GF-D8 (cell line): ENCODE results near the gene PIP4K2A.

Source experiments
- DNase-seq: peaks from one replicate; lab custom pipeline; 2025; lab: John Stamatoyannopoulos, UW

PIP4K2A gene

GRCh38 chr10:22666287-22667092 is 47.9 kb downstream of the PIP4K2A start:
- peak; percentile 80 for DNase-seq

GRCh38 chr10:22665329-22665728 is 49.0 kb downstream of the PIP4K2A start:
- no peak for DNase-seq

- DNase-seq: no peak
These were observed 51.5 kb downstream of the PIP4K2A start for GRCh38 chr10:22662733-22663330.

- no peak for DNase-seq
These were observed 54.5 kb downstream of the PIP4K2A start for GRCh38 chr10:22659866-22660265.

GRCh38 chr10:22658745-22659410 is 55.5 kb downstream of the PIP4K2A start:
- no peak for DNase-seq

- DNase-seq: no peak
These were observed 56.7 kb downstream of the PIP4K2A start for GRCh38 chr10:22657566-22658225.

- DNase-seq: no peak
These were observed 57.4 kb downstream of the PIP4K2A start for GRCh38 chr10:22657024-22657423.

GRCh38 chr10:22656036-22656435 is 58.3 kb downstream of the PIP4K2A start:
- no peak for DNase-seq

GRCh38 chr10:22655312-22655981 is 58.9 kb downstream of the PIP4K2A start:
- DNase-seq: no peak

- peak; percentile 42 for DNase-seq
These were observed 61.3 kb downstream of the PIP4K2A start for GRCh38 chr10:22652988-22653481.

- DNase-seq: no peak
These were observed 63.0 kb downstream of the PIP4K2A start for GRCh38 chr10:22651276-22651980.

GRCh38 chr10:22649994-22650393 is 64.4 kb downstream of the PIP4K2A start:
- no peak for DNase-seq

- no peak for DNase-seq
These were observed 65.0 kb downstream of the PIP4K2A start for GRCh38 chr10:22649390-22649841.

GRCh38 chr10:22648547-22648961 is 65.8 kb downstream of the PIP4K2A start:
- DNase-seq: peak; percentile 19

GRCh38 chr10:22647244-22647643 is 67.1 kb downstream of the PIP4K2A start:
- no peak for DNase-seq

GRCh38 chr10:22646388-22646853 is 68.0 kb downstream of the PIP4K2A start:
- DNase-seq: no peak

- DNase-seq: no peak
These were observed 70.2 kb downstream of the PIP4K2A start for GRCh38 chr10:22644222-22644621.

- DNase-seq: no peak
These were observed 70.6 kb downstream of the PIP4K2A start for GRCh38 chr10:22643775-22644174.

GRCh38 chr10:22643116-22643515 is 71.3 kb downstream of the PIP4K2A start:
- DNase-seq: no peak

- DNase-seq: no peak
These were observed 72.6 kb downstream of the PIP4K2A start for GRCh38 chr10:22641743-22642142.

- no peak for DNase-seq
These were observed 74.0 kb downstream of the PIP4K2A start for GRCh38 chr10:22640359-22640758.
